Tibial artery (tissue), 4 donors: ENCODE results near the gene PRAMEF14.
"Not testable (repeated sequence)": the region's sequence is repeated elsewhere in the genome, so short reads cannot be mapped to it uniquely, and the experiment has no call there.

Experiments used
- DNase-seq, 2 donors: peaks; one replicate each; pipeline ENCODE4 v3.0.0-alpha.2; 2019
- H3K27ac ChIP-seq, 2 donors: fragments of 200-600 bp; sonication (generic) in 1 of 2; 1 replicate in 1 of 2; 2 replicates in 1 of 2; pipeline ENCODE4 v1.5.1; 2018 to 2019; ENCODE audit warnings: mild to moderate bottlenecking in 1 of 2
- H3K27me3 ChIP-seq, 2 donors: fragments of 200-600 bp; sonication (generic) in 1 of 2; one replicate each; pipeline versions ENCODE4 v1.5.1 to v1.6.0; 2016 to 2019
- H3K36me3 ChIP-seq, 3 donors: fragments of 200-600 bp; sonication (generic) in 2 of 3; one replicate each; pipeline ENCODE4 v1.5.1; 2016 to 2019; ENCODE audit warnings: mild to moderate bottlenecking in 2 of 3
- H3K4me1 ChIP-seq, 4 donors: fragments of 200-600 bp; sonication (generic) in 2 of 4; 1 replicate in 3 of 4; 2 replicates in 1 of 4; pipeline ENCODE4 v1.5.1; 2016 to 2019
- H3K4me3 ChIP-seq, 2 donors: fragments of 200-600 bp; sonication (generic) in 1 of 2; 1 replicate in 1 of 2; 2 replicates in 1 of 2; pipeline ENCODE4 v1.5.1; 2018 to 2019; ENCODE audit warnings: mild to moderate bottlenecking in 2 of 2
- H3K9me3 ChIP-seq, 3 donors: fragments of 200-600 bp; sonication (generic) in 1 of 3; one replicate each; pipeline ENCODE4 v1.5.1; 2016 to 2019
- intact Hi-C: fragments of 100-400 bp; cut with DNase I; formaldehyde crosslinking; loops from one replicate; pipeline ENCODE4 v1.15.0; 2023; ENCODE audit warnings: low total_unique reads

The PRAMEF14 gene

GRCh38 chr1:13347034-13347433 is at the start of gene PRAMEF14:
PRAMEF14 (minus strand) TSS chr1:13347134; CDS start chr1:13345314, 1,820 bp downstream.
- H3K36me3 ChIP-seq, H3K4me1 ChIP-seq, H3K27ac ChIP-seq, intact Hi-C loops, H3K4me3 ChIP-seq, H3K27me3 ChIP-seq, H3K9me3 ChIP-seq, DNase-seq: not testable (repeated sequence)

GRCh38 chr1:13395311-13395710 is 48.4 kb upstream of the PRAMEF14 start:
- intact Hi-C loops: not testable (repeated sequence)

GRCh38 chr1:13394761-13395160 is 47.8 kb upstream of the PRAMEF14 start:
- intact Hi-C loops, DNase-seq, H3K27ac ChIP-seq, H3K4me3 ChIP-seq, H3K4me1 ChIP-seq, H3K27me3 ChIP-seq, H3K9me3 ChIP-seq, H3K36me3 ChIP-seq: not testable (repeated sequence)

More at GRCh38 chr1:13395311-13395710, 48.4 kb upstream of the PRAMEF14 start:
- DNase-seq, H3K9me3 ChIP-seq, H3K4me1 ChIP-seq, H3K27me3 ChIP-seq, H3K36me3 ChIP-seq, H3K4me3 ChIP-seq, H3K27ac ChIP-seq: not testable (repeated sequence)

- H3K9me3 ChIP-seq, H3K4me3 ChIP-seq, H3K27ac ChIP-seq, H3K36me3 ChIP-seq, H3K4me1 ChIP-seq, DNase-seq, H3K27me3 ChIP-seq, intact Hi-C loops: not testable (repeated sequence)
Measured at GRCh38 chr1:13393004-13393403, 46.1 kb upstream of the PRAMEF14 start.

DNA sequence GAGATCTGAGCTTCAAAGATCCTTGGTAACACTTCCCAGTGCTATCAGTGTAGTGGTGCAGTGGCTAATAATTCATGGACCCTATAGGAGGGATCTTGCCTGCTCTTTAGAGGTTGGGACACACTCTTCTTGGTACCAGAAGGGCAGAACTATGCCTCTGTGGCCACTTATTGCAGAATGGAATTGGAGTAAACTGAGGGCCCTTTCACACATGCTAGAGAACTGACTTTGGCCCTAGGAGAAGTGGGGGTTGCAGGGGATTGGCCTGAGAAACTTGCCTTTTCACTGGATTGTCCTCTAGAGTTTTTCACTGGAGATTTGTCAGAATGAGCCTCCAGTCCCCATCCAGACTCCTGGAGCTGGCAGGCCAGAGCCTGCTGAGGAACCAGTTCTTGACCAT is 42.4 kb upstream of the PRAMEF14 start, which contains the start of gene PRAMEF17:
Gene PRAMEF17 (plus strand): TSS at position 301 of the 400 bp plus-strand sequence. CDS start 26 bp downstream, at position 327.
- not testable (repeated sequence) for H3K4me3 ChIP-seq, DNase-seq

GRCh38 chr1:13380380-13380779 is 33.4 kb upstream of the PRAMEF14 start:
- H3K27me3 ChIP-seq, intact Hi-C loops: not testable (repeated sequence)

More for the DNA sequence above, 42.4 kb upstream of the PRAMEF14 start, which contains the start of gene PRAMEF17:
- H3K4me1 ChIP-seq, H3K27ac ChIP-seq, H3K27me3 ChIP-seq, intact Hi-C loops, H3K36me3 ChIP-seq, H3K9me3 ChIP-seq: not testable (repeated sequence)

GRCh38 chr1:13378983-13379382 is 32.0 kb upstream of the PRAMEF14 start:
- not testable (repeated sequence) for H3K27me3 ChIP-seq

More at GRCh38 chr1:13380380-13380779, 33.4 kb upstream of the PRAMEF14 start:
- not testable (repeated sequence) for H3K4me1 ChIP-seq, H3K9me3 ChIP-seq, H3K27ac ChIP-seq, DNase-seq, H3K4me3 ChIP-seq, H3K36me3 ChIP-seq

DNA sequence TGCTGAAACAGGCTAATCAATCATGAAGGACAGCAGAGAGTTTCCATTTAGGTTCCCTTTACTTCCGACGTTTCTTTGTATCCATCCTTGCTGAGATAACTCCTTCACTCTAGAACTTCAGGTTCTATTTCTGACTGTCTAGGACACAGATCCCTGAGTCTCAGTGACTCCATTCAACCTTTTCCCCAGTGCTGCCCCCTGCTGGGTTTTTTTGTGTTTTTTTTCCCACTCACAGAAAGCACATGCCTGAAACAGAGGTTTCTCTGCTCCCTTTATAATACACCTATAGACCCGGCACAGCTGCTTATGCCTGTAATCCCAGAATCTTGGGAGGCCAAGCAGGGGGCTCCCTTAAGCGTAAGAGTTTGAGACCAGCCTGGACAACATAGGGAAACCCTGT is 21.6 kb upstream of the PRAMEF14 start:
- DNase-seq, H3K36me3 ChIP-seq, intact Hi-C loops, H3K4me1 ChIP-seq, H3K27me3 ChIP-seq, H3K27ac ChIP-seq, H3K4me3 ChIP-seq, H3K9me3 ChIP-seq: not testable (repeated sequence)

More at GRCh38 chr1:13378983-13379382, 32.0 kb upstream of the PRAMEF14 start:
- DNase-seq, H3K4me1 ChIP-seq, H3K9me3 ChIP-seq, intact Hi-C loops, H3K36me3 ChIP-seq, H3K27ac ChIP-seq, H3K4me3 ChIP-seq: not testable (repeated sequence)

DNA sequence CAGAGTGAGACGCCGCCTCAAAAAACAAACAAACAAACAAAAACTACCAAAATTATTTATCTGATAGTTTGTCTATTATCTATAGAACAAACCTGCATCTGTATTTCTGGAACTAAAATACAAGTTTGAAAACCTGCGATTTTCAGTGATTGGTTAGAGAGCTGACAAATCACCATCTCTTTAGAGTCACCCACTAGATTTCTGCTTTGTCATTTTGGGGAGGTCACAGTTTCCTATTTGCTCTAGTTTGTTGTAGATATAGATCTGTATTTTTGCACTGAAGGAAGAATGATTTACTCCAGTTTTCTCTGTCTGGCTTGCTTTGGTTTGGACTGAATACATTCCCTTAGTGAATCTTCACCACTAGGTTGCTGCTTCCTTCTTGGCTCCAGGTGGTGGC is 19.6 kb upstream of the PRAMEF14 start:
- intact Hi-C loops: not testable (repeated sequence)

DNA sequence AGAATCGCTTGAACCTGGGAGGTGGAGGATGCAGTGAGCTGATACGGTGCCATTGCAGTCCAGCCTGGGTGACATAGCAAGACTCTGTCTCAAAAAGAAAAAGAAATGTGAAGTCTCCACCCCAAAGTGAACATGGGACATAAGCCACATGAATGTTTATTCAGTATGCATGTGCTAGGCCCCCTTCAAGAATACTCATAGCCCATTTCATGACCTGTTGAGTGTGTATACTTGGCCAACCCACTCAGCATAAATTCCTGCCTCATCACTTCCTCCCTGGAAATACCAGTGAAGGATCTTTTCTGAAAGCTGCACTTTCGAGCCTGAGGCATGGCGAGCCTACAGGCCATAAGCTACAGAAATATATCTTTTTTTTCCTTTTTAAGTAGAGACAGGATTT is 18.0 kb upstream of the PRAMEF14 start:
- intact Hi-C loops, H3K36me3 ChIP-seq, DNase-seq, H3K9me3 ChIP-seq, H3K27me3 ChIP-seq, H3K27ac ChIP-seq, H3K4me3 ChIP-seq, H3K4me1 ChIP-seq: not testable (repeated sequence)

More for the DNA sequence above, 19.6 kb upstream of the PRAMEF14 start:
- H3K36me3 ChIP-seq, H3K9me3 ChIP-seq, DNase-seq, H3K4me1 ChIP-seq, H3K27me3 ChIP-seq, H3K27ac ChIP-seq, H3K4me3 ChIP-seq: not testable (repeated sequence)

- intact Hi-C loops, H3K27me3 ChIP-seq, H3K4me1 ChIP-seq, H3K36me3 ChIP-seq, DNase-seq, H3K27ac ChIP-seq, H3K9me3 ChIP-seq, H3K4me3 ChIP-seq: not testable (repeated sequence)
Measured at GRCh38 chr1:13362364-13362763, 15.4 kb upstream of the PRAMEF14 start.
